GM12878 (cell line): ENCODE results near the gene MRAS.

ENCODE experiments used
- CEBPB ChIP-seq, 2 experiments: fragments of 150-350 bp in 1 of 2; IDR thresholded peaks; 2 replicates each; pipeline ENCODE4 v1.6.1; 2012 to 2014; ENCODE audit warnings: low read depth in 2 of 2, low read length in 2 of 2, borderline replicate concordance in 1 of 2, inconsistent platforms in 1 of 2
- HDAC2 ChIP-seq: fragments of 200-600 bp; sonication (generic); IDR thresholded peaks from 2 replicates; pipeline ENCODE4 v1.6.1; 2017
- IRF3 ChIP-seq: fragments of 450-650 bp; IDR thresholded peaks from 2 replicates; pipeline ENCODE4 v1.6.1; 2014; ENCODE audit warnings: mild to moderate bottlenecking
- JUNB ChIP-seq: IDR thresholded peaks from 2 replicates; pipeline ENCODE4 v1.6.1; 2016; ENCODE audit warnings: antibody characterized with exemption, mild to moderate bottlenecking
- MXI1 ChIP-seq: fragments of 150-350 bp; IDR thresholded peaks from 2 replicates; pipeline ENCODE4 v1.6.1; 2011; ENCODE audit warnings: low read depth, mild to moderate bottlenecking, inconsistent platforms, low read length, improper control_type of control experiment
- NR2C2 ChIP-seq: IDR thresholded peaks from 2 replicates; pipeline ENCODE4 v1.6.1; 2011; ENCODE audit warnings: borderline replicate concordance, low read depth; ENCODE audit not compliant: control insufficient read depth, insufficient read length
- POLR2A ChIP-seq: IDR thresholded peaks from 2 replicates; pipeline ENCODE4 v1.6.1; 2011; ENCODE audit warnings: low read depth, mild to moderate bottlenecking, low read length
- POLR2AphosphoS5 ChIP-seq: IDR thresholded peaks from 2 replicates; pipeline ENCODE4 v1.6.1; 2011; ENCODE audit warnings: mild to moderate bottlenecking, low read length, inconsistent platforms
- RFX5 ChIP-seq: IDR thresholded peaks from 2 replicates; pipeline ENCODE4 v1.6.1; 2011; ENCODE audit warnings: low read depth, low read length, improper control_type of control experiment
- SUPT20H ChIP-seq: IDR thresholded peaks from 2 replicates; pipeline ENCODE4 v1.6.1; 2011; ENCODE audit warnings: low read depth, mild to moderate bottlenecking, low read length, moderate library complexity, borderline replicate concordance; ENCODE audit not compliant: control insufficient read depth
- TF ChIP-seq, protein P1 (sequence below): fragments of 450-650 bp; IDR thresholded peaks from 2 replicates; pipeline ENCODE4 v1.6.1; 2017; ENCODE audit warnings: mild to moderate bottlenecking
- TF ChIP-seq, protein P2 (sequence below): IDR thresholded peaks from 2 replicates; pipeline ENCODE4 v1.6.1; 2011; ENCODE audit warnings: low read depth, low read length, improper control_type of control experiment, borderline replicate concordance

DNA sequence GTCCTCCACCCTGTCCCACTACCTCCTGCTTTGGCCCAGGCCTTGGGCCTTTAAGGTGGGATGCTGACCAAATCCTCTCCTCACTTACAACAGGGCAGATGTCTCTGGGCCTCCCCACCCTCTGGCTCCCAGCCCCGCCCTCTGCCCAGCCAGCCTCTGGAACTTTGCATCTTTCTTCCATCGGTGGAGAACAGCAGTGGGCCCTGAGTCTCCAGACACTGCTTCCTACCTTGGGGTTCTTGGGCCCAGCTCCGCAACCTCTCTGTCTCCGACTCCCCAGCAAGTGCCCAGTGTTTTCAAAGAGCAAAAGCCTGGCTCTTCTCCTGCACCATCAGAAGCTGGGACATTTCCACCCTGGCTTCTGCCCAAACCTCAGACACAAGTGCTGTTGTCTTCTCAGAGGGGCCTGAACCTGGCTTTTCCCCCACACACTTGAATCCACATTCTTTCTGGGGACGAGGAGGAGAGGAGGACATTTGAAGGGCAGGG, 33.1 kb downstream of the MRAS start:
- TF ChIP-seq CEBPB (IDR thresholded peaks at IDR 0.05; ENCODE audit: borderline replicate concordance in 1 of 2, low read depth in 2 of 2, low read length in 2 of 2) (no peak), HDAC2 (no peak), SUPT20H (no peak), JUNB (no peak), POLR2AphosphoS5 (no peak), POLR2A (no peak), NR2C2 (no peak), IRF3 (no peak), RFX5 (no peak), MXI1 (no peak)
- TF ChIP-seq, protein P1, sequence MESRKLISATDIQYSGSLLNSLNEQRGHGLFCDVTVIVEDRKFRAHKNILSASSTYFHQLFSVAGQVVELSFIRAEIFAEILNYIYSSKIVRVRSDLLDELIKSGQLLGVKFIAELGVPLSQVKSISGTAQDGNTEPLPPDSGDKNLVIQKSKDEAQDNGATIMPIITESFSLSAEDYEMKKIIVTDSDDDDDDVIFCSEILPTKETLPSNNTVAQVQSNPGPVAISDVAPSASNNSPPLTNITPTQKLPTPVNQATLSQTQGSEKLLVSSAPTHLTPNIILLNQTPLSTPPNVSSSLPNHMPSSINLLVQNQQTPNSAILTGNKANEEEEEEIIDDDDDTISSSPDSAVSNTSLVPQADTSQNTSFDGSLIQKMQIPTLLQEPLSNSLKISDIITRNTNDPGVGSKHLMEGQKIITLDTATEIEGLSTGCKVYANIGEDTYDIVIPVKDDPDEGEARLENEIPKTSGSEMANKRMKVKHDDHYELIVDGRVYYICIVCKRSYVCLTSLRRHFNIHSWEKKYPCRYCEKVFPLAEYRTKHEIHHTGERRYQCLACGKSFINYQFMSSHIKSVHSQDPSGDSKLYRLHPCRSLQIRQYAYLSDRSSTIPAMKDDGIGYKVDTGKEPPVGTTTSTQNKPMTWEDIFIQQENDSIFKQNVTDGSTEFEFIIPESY: no peak
- TF ChIP-seq, protein P2, sequence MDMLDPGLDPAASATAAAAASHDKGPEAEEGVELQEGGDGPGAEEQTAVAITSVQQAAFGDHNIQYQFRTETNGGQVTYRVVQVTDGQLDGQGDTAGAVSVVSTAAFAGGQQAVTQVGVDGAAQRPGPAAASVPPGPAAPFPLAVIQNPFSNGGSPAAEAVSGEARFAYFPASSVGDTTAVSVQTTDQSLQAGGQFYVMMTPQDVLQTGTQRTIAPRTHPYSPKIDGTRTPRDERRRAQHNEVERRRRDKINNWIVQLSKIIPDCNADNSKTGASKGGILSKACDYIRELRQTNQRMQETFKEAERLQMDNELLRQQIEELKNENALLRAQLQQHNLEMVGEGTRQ: no peak
